A673 (cell line): ENCODE data around the gene ATF3.

Experiments used
- CTCF ChIP-seq: fragments of 300-800, 200-600 bp; sonication (generic); conservative IDR thresholded peaks from 2 replicates; pipeline ENCODE4 v1.5.1; 2017; ENCODE audit warnings: low read depth, mild to moderate bottlenecking, antibody characterized with exemption, low read length, moderate library complexity, mixed read lengths
- EZH2 ChIP-seq: fragments of 200-600 bp; sonication (generic); IDR thresholded peaks from 2 replicates; pipeline ENCODE4 v1.6.1; 2017; ENCODE audit warnings: borderline replicate concordance, low read depth, mild to moderate bottlenecking, mixed read lengths, antibody characterized with exemption, low read length; ENCODE audit not compliant: poor library complexity, severe bottlenecking

GRCh38 chr1:212609701-212610574, 1.4 kb downstream of the ATF3 start:
- TF ChIP-seq CTCF (no peak), EZH2 (no peak)
